Measurements from ENCODE around the gene RTF2.

The RTF2 gene

DNA sequence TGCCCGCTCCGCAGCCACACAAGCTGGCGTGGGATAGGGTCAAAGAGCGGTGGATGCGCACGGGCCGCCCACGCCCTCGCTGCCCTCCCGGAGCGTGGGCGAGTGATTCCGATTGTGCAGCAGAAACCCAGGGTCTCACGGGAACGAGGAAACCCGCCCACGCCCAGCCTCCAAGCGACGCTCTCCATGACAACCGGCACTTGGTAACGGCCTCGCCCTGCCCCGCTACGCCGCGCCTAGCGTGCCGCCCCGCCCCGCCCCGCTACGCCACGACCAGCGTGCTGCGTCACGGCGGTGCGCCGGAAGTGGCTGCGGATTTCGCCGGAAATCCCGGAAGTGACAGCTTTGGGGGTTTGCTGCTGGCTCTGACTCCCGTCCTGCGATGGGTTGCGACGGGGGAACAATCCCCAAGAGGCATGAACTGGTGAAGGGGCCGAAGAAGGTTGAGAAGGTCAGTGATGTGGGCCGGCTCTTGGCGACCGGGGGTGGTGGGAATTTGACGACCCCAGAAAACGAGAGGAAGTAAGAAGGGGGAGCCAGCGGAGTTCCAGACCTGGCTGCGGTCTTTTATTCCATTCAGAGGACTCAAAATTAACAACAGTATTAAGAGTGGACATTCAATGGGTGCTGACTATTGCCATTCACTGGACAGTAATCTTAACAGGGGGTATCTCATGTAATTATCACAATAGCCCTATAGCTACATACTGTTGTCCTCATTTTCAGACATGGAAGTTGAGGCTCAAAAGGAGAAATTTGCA lies at the start of gene RTF2:
Gene RTF2, plus strand, starts transcription at position 312 of the 761 bp plus-strand sequence. Its CDS starts 71 bp downstream, at position 383.
- DNase-seq (ENCODE audit: low spot score), result peak; percentile 96

DNA sequence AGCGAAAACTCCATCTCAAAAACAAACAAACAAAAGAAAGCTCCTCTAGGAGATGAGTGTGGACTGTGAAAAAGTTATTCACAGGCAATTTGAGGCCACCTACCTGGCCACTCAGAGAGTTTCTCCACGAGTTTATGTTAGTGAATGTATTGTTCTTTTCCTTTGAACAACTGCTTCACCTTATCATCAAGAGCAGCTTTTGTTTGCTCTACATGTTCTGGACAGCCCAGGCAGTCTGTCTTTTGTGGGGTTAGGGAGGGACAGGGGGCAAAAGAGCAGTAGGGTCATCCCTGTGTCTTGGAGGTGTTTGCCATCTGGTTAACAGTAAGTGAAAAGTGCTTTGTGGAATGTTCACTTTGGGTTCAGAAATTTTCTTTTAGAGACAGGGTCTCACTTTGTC lies 48.4 kb upstream of the RTF2 start:
- no peak for DNase-seq (ENCODE audit: low spot score)

GRCh38 chr20:56420940-56421688 lies 47.3 kb upstream of the RTF2 start:
- no peak for DNase-seq (ENCODE audit: low spot score)

- DNase-seq (ENCODE audit: low spot score), result no peak
Measured at GRCh38 chr20:56422076-56422823, 46.2 kb upstream of the RTF2 start.

DNA sequence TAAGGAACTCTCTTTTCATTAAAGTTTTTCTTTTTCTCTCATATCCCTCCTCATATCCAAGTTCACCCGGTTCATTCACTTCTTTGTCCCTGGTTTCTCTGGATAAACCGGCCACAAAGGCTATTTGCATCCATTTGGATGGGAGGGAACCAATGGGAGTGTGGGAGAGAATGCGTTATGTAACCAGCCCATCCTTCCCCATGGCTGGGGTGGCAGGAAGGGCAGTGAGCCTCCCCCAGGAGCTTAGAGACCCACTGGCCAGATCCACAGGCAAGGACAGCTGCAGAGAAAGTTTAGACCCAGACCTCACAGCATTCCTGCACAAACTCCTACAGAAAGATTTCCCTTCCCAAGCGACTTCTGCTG lies 45.6 kb upstream of the RTF2 start:
- no peak for DNase-seq (ENCODE audit: low spot score)

- DNase-seq (ENCODE audit: low spot score), result no peak
Measured at GRCh38 chr20:56423211-56423610, 45.2 kb upstream of the RTF2 start.

- no peak for DNase-seq (ENCODE audit: low spot score)
Measured at GRCh38 chr20:56423886-56424285, 44.5 kb upstream of the RTF2 start.

- DNase-seq (ENCODE audit: low spot score), result no peak
Measured at GRCh38 chr20:56424931-56425330, 43.5 kb upstream of the RTF2 start.

- no peak for DNase-seq (ENCODE audit: low spot score)
Measured at GRCh38 chr20:56426026-56426425, 42.4 kb upstream of the RTF2 start.

GRCh38 chr20:56426926-56427325 lies 41.5 kb upstream of the RTF2 start:
- no peak for DNase-seq (ENCODE audit: low spot score)

DNA sequence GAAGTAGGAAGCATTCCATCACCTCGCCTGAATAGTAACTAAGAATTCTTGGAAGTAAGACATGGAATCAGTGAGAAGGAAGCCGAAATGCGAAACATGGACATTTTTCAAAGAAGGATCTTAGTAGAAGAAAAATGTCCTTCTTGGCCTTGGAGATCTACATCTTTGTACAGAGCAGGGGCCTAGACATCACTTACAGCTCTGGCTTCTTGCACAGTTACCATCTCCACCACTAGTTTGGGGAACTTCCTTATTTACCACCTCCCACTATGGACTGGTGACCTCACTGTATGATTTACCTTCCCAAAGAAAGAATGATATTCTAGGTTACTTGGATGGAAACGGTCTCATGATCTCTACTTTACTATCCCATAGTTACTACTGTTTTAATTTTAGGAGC lies 40.6 kb upstream of the RTF2 start:
- DNase-seq (ENCODE audit: low spot score), result no peak

GRCh38 chr20:56428410-56428809 lies 40.0 kb upstream of the RTF2 start:
- DNase-seq (ENCODE audit: low spot score), result no peak

DNA sequence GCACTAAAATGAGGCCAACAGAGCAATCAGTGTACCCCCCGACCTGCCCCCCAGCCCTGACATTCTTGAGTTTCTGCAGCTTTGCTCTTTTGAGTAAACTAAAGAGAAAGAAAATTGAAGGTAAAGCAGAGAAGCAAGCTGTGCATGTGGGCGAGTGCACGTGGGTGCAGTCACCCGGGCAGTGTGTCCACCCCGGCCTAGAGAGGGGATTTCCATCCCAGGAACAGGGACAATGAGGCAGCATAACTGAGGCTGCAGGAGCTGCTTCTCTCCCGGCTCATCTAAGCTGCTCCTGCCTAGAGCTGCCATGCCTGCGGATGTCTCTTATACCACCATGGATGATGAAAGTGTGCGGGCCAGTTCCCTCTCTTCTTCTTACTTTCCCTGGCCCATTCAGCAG lies 39.5 kb upstream of the RTF2 start:
- no peak for DNase-seq (ENCODE audit: low spot score)

DNA sequence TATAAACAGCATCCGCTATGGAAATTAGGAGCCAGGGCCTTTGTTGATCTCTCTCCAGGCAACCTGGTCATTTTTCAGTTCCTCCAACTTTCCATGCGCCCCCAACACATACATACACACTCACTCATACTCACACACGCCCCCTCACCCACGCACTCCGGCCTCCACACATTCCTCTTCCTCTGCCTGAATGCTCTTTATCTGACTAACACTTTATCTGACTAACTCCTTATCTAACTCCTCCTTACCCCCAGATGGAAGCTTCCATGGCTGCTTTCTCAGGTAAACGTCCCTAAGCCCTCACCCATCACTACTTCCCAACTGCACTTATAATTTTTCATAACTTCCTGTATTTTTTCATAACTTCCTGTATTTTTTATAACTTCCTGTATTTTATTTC lies 38.9 kb upstream of the RTF2 start:
- DNase-seq (ENCODE audit: low spot score), result no peak

GRCh38 chr20:56429941-56430340 lies 38.5 kb upstream of the RTF2 start:
- DNase-seq (ENCODE audit: low spot score), result no peak

DNA sequence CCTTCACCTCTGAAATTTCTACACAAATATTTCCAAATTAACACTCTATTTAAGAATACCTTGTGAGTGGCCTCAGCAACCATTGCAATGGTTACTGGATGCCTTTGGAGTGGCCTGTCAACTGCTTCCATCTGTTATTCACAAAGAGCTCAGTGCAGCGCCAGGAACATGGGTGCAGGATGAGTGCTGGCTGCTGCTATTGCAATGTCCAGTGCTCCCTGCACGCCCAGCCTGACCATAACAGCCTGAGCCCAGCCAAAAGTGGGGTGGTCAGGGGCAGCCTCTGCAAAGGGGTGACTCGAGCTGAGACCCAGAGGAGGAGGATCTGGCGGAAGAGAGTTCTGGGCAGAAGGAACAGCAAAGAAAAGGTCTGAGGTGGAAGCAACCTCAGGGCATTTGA lies 38.0 kb upstream of the RTF2 start:
- DNase-seq (ENCODE audit: low spot score), result no peak

DNA sequence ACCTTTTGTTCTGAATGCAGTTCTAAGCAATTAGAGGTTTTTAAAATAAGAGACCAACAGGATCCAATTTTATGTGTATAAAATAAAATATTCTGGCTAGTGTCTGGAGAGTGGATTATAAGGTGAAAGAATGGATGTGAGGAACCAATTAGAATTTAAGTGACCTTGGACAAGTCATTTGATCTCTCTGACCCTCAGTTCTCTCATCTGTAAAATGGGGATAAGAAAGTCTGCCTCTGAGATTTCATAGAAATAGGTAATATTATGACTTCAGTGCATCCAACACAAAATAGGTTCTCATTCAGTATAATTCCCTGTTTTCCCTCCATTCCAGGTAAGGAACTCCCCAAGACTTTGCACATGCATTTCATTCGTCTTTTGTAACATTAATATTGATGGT lies 37.5 kb upstream of the RTF2 start:
- no peak for DNase-seq (ENCODE audit: low spot score)

GRCh38 chr20:56431471-56431870 lies 37.0 kb upstream of the RTF2 start:
- DNase-seq (ENCODE audit: low spot score), result no peak

DNA sequence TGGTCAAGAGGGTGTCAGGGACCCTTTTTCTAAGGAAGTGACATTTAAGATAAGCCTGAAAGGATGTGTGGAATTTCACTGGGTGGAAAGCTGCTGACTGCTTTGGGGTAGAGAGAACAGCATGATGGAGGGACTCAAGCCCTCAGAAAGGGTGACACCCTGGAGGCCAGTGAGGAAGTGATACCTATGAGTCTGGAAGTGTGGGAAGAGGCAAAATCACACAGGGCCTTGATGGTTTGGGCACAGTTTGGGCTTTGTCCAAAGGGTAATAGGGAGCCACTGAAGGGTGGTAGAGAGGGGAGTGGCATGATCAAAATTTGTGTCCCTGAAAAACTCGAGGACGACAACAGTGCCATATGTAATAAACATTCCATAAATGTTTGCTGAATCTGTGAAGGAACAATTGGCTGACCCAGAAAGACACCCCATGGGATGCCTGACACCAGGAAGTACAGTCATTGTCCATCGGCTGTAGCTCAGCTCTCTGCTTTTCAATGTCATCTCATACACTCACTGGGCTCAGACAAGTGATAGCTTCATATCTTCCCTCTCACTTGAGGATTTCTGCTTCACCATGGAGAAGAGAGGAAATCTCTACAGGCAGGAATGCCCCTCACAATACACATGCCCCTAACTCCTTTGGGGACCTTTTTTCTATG lies 35.1 kb upstream of the RTF2 start:
- DNase-seq (ENCODE audit: low spot score), result no peak

DNA sequence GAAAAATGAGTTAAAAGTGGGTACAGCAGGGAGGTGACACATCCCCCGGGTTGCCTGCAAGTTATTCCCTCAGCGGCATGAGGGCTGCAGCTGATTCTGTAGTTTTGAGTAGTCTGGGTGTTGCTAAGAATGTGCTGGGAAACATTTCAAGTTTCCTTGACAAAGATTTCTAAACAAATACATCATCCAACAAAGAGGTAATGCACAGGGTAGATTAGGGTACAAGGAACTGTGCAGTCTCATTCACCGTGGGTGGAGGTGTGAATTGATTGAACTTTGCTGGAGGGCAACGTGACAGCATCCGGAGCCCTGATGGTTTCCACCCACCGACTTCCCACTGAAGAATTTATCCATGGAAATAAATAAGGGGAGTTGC lies 34.6 kb upstream of the RTF2 start:
- no peak for DNase-seq (ENCODE audit: low spot score)

GRCh38 chr20:56437196-56437960 lies 31.0 kb upstream of the RTF2 start:
- DNase-seq (ENCODE audit: low spot score), result no peak

DNA sequence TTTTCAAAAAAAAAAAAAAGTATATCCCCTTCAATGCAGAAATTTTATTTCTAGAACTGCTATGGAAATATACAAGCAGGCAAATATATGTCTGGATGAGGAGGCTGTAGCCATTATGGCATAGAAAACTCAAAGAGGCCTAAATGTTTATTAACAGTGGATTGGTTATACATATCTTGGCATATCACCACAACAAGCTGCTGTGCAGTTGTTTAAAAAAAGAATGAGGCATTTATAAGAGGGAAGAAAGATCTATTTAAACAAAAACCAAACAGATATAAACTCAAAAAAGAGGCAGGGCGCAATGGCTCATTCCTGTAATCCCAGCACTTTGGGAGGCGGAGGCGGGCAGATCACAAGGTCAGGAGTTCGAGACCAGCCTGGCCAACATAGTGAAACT lies 30.1 kb upstream of the RTF2 start:
- no peak for DNase-seq (ENCODE audit: low spot score)
